Uterus (tissue), 4 donors: ENCODE measurements around the gene UQCRC2. TPM values are rescaled to one million over a fixed set of nuclear protein-coding genes. Genes with fewer than 3 reads are reported as not detected.
"Not testable (repeated sequence)": the region's sequence is repeated elsewhere in the genome, so short reads cannot be mapped to it uniquely, and the experiment has no call there.

ENCODE experiments used
- DNase-seq, 2 donors: peaks; one replicate each; pipeline ENCODE4 v3.0.0-alpha.2; 2019 to 2020
- H3K27ac ChIP-seq, 2 donors: fragments of 200-600 bp; sonication (generic); 1 replicate in 1 of 2; 2 replicates in 1 of 2; pipeline ENCODE4 v1.5.1; 2016 to 2018
- H3K27me3 ChIP-seq, 2 donors: fragments of 200-600 bp; sonication (generic); one replicate each; pipeline ENCODE4 v1.5.1; 2018 to 2019; ENCODE audit warnings: control low read depth in 1 of 2
- H3K36me3 ChIP-seq, 2 donors: fragments of 200-600 bp; sonication (generic); one replicate each; pipeline ENCODE4 v1.5.1; 2019; ENCODE audit warnings: control low read depth in 1 of 2
- H3K4me1 ChIP-seq, 2 donors: fragments of 200-600 bp; sonication (generic); one replicate each; pipeline ENCODE4 v1.5.1; 2018 to 2019; ENCODE audit warnings: control low read depth in 1 of 2
- H3K4me3 ChIP-seq, 2 donors: fragments of 200-600 bp; sonication (generic); 1 replicate in 1 of 2; 2 replicates in 1 of 2; pipeline ENCODE4 v1.5.1; 2018 to 2019; ENCODE audit warnings: mild to moderate bottlenecking in 1 of 2
- H3K9me3 ChIP-seq, 2 donors: fragments of 200-600 bp; sonication (generic); one replicate each; pipeline ENCODE4 v1.5.1; 2019; ENCODE audit warnings: control low read depth in 1 of 2
- CTCF ChIP-seq, 4 experiments: fragments of 200-600 bp in 2 of 4; fragments of 450-650 bp in 2 of 4; sonication (generic) in 2 of 4; IDR thresholded peaks; one replicate each; pipeline ENCODE4 v1.5.1; 2016 to 2019; ENCODE audit warnings: antibody characterized with exemption in 4 of 4, mild to moderate bottlenecking in 2 of 4, moderate library complexity in 1 of 4
- POLR2A ChIP-seq, 2 donors: fragments of 450-650 bp; IDR thresholded peaks; one replicate each; pipeline ENCODE4 v1.6.1; 2016; ENCODE audit warnings: antibody characterized with exemption in 2 of 2, mild to moderate bottlenecking in 1 of 2, moderate library complexity in 1 of 2
- intact Hi-C: fragments of 100-400 bp; cut with DNase I; formaldehyde crosslinking; loops from one replicate; pipeline ENCODE4 v1.15.1; 2023; ENCODE audit warnings: low total_unique reads
- total RNA-seq, 4 donors: library from RNA; depleted of rRNA in 3 of 4; stranded (reverse); fragments of >200 nt in 3 of 4; gene quantifications; one replicate each; pipeline versions ENCODE4 v1.1.0 to v1.2.4, GENCODE V29; 2014 to 2023
- donor health status: DM: yes; HTN: yes; CAD: no.

The UQCRC2 gene
- total RNA-seq, 4 donors from 2014 or later, result 66.8 to 230 (median 152) TPM

- Histone ChIP-seq H3K4me3 (no peak overlapping the region), H3K4me1 (peaks cover 0 to 3% of the 10 kb centered on the region in 2 donors), H3K36me3 (no peaks in the 10 kb centered on the region), H3K27ac (peak overlapping the region in 1 of 2 donors; percentile 31), H3K27me3 (no peaks in the 10 kb centered on the region), H3K9me3 (no peaks in the 10 kb centered on the region)
- intact Hi-C loops, result no loop called here
- TF ChIP-seq POLR2A (IDR thresholded peaks at IDR 0.05), result no peak
- no peak for TF ChIP-seq CTCF (IDR thresholded peaks at IDR 0.05)
- no peak for DNase-seq
Measured at GRCh38 chr16:21996923-21997696, 43.9 kb downstream of the UQCRC2 start.

- peak overlapping the region in 1 of 2 donors; percentile 31 for H3K27ac ChIP-seq
Measured at GRCh38 chr16:21997697-21998480, 44.7 kb downstream of the UQCRC2 start.

GRCh38 chr16:22001591-22001990 is 48.4 kb downstream of the UQCRC2 start:
- Histone ChIP-seq H3K27me3 (no peaks in the 10 kb centered on the region), H3K27ac (no peak overlapping the region), H3K4me3 (no peak overlapping the region), H3K36me3 (no peaks in the 10 kb centered on the region), H3K9me3 (no peaks in the 10 kb centered on the region), H3K4me1 (peaks cover 0 to 3% of the 10 kb centered on the region in 2 donors)
- no peak for DNase-seq
- TF ChIP-seq POLR2A (IDR thresholded peaks at IDR 0.05) (no peak), CTCF (IDR thresholded peaks at IDR 0.05) (no peak)
- intact Hi-C loops, result loop anchor here (2.0 to 5.0 kb wide), 2 partner anchors 76 to 185 kb away; no protein-coding TSS in a partner anchor

More at GRCh38 chr16:21997697-21998480, 44.7 kb downstream of the UQCRC2 start:
- Histone ChIP-seq H3K27me3 (no peaks in the 10 kb centered on the region), H3K4me3 (no peak overlapping the region), H3K36me3 (no peaks in the 10 kb centered on the region), H3K9me3 (no peaks in the 10 kb centered on the region), H3K4me1 (peaks cover 0 to 3% of the 10 kb centered on the region in 2 donors)
- no peak for DNase-seq
- TF ChIP-seq CTCF (IDR thresholded peaks at IDR 0.05), result no peak
- TF ChIP-seq POLR2A (IDR thresholded peaks at IDR 0.05), result no peak
- intact Hi-C loops, result no loop called here

- H3K27ac ChIP-seq, H3K4me1 ChIP-seq, DNase-seq, H3K36me3 ChIP-seq, H3K27me3 ChIP-seq, H3K4me3 ChIP-seq, H3K9me3 ChIP-seq: not testable (repeated sequence)
- intact Hi-C loops, result loop anchor here (5.0 kb wide), 1 partner anchor 75 kb away; no protein-coding TSS in a partner anchor
Measured at GRCh38 chr16:22002047-22002446, 48.9 kb downstream of the UQCRC2 start.

- TF ChIP-seq CTCF (IDR thresholded peaks at IDR 0.05) (no peak), POLR2A (IDR thresholded peaks at IDR 0.05) (no peak)
- H3K27me3 ChIP-seq, result no peaks in the 10 kb centered on the region
- DNase-seq, result no peak
- intact Hi-C loops, result loop anchor here (5.0 kb wide), 1 partner anchor 74 kb away; no protein-coding TSS in a partner anchor
- H3K4me1 ChIP-seq, result peaks cover 0 to 3% of the 10 kb centered on the region in 2 donors
- no peak overlapping the region for H3K4me3 ChIP-seq
- H3K27ac ChIP-seq, result no peak overlapping the region
- no peaks in the 10 kb centered on the region for H3K9me3 ChIP-seq
- H3K36me3 ChIP-seq, result no peaks in the 10 kb centered on the region
Measured at GRCh38 chr16:22003195-22003594, 50.0 kb downstream of the UQCRC2 start.
